Smooth muscle cell (in vitro differentiated cells): Measurements from ENCODE around the gene SLC6A6. TPM values are rescaled to one million over a fixed set of nuclear protein-coding genes. Genes with fewer than 3 reads are reported as not detected.

ENCODE experiments used
- DNase-seq: peaks from one replicate; lab custom pipeline; 2025; ENCODE audit not compliant: unreplicated experiment; lab: John Stamatoyannopoulos, UW
- H2AFZ ChIP-seq: fragments of 200-600 bp; sonication (generic); 2 replicates; pipeline ENCODE4 v1.6.0; 2016; ENCODE audit warnings: antibody characterized with exemption, low read depth, mild to moderate bottlenecking
- H3F3A ChIP-seq: fragments of 200-600 bp; sonication (generic); 2 replicates; pipeline ENCODE4 v1.6.0; 2017; ENCODE audit warnings: antibody characterized with exemption, low read depth
- H3K27ac ChIP-seq: fragments of 200-600 bp; sonication (generic); 2 replicates; pipeline ENCODE4 v1.5.1; 2016; ENCODE audit warnings: low read depth, mild to moderate bottlenecking
- H3K27me3 ChIP-seq: fragments of 200-600 bp; sonication (generic); 2 replicates; pipeline ENCODE4 v1.6.1; 2016; ENCODE audit warnings: low read depth, mild to moderate bottlenecking
- H3K36me3 ChIP-seq: fragments of 200-600 bp; sonication (generic); 2 replicates; pipeline ENCODE4 v1.5.1; 2016; ENCODE audit warnings: low read depth
- H3K4me1 ChIP-seq: fragments of 200-600 bp; sonication (generic); 2 replicates; pipeline ENCODE4 v1.5.1; 2016; ENCODE audit warnings: low read depth
- H3K4me2 ChIP-seq: fragments of 200-600 bp; sonication (generic); 2 replicates; pipeline ENCODE4 v1.6.0; 2016; ENCODE audit warnings: mild to moderate bottlenecking
- H3K4me3 ChIP-seq: fragments of 200-600 bp; sonication (generic); 2 replicates; pipeline ENCODE4 v1.5.1; 2016; ENCODE audit warnings: mild to moderate bottlenecking
- H3K79me2 ChIP-seq: fragments of 200-600 bp; sonication (generic); 2 replicates; pipeline ENCODE4 v1.6.0; 2016; ENCODE audit warnings: low read depth, mild to moderate bottlenecking
- H3K9ac ChIP-seq: fragments of 200-600 bp; sonication (generic); 2 replicates; pipeline ENCODE4 v1.6.0; 2016; ENCODE audit warnings: low read depth
- H3K9me3 ChIP-seq: fragments of 200-600 bp; sonication (generic); replicated peaks from 2 replicates; pipeline ENCODE4 v1.5.1; 2016; ENCODE audit warnings: low read depth
- H4K20me1 ChIP-seq: fragments of 200-600 bp; sonication (generic); 2 replicates; pipeline ENCODE4 v1.6.0; 2016; ENCODE audit warnings: low read depth
- CTCF ChIP-seq: fragments of 200-600 bp; sonication (generic); IDR thresholded peaks from 2 replicates; pipeline ENCODE4 v1.5.1; 2017; ENCODE audit warnings: borderline replicate concordance, mild to moderate bottlenecking, antibody characterized with exemption; ENCODE audit not compliant: insufficient read depth, poor library complexity, severe bottlenecking
- WGBS: methylation state at CpG from one replicate; pipeline ENCODE4 v1.1.7; 2016; ENCODE audit warnings: low lambda C conversion rate; 5-methylcytosine and 5-hydroxymethylcytosine counted together
- polyA plus RNA-seq: library from polyadenylated mRNA; unstranded; fragments of >200 nt; fragmentation: Nextera tagmentation; extraction: Ambion mirVana; gene quantifications from 2 replicates; pipeline ENCODE4 v1.2.1, GENCODE V29; 2016
- total RNA-seq: library from RNA; depleted of rRNA; stranded (reverse); fragments of >200 nt; gene quantifications from 2 replicates; pipeline ENCODE4 v1.2.3, GENCODE V29; 2014

Gene SLC6A6
- total and polyA plus RNA-seq, 2 experiments from 2014 or later: 9.4 to 11.7 TPM

DNA sequence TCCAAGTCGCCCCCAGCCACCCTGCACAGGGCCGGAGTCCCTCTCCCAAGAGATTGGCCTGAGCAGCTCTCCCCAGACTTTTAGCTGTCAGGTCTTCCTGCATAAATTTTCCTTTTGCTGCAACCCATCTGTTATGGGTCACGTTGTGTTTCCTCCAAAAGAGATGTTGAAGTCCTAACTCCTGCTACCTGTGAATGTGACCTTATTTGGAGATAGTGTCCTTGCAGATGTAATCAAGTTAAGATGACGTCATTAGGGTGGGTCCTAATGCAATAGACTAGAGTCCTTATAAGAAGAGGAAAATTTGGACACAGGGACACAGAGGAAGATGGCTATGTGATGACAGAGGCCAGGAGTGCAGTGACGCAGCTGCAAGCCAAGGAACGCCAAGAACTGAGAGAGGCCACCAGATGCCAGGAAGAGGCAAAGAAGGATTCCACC lies 13.2 kb upstream of the SLC6A6 start:
- no peak overlapping the region for H3K4me2 ChIP-seq
- H3K36me3 ChIP-seq: no peaks in the 10 kb centered on the region
- H3K27me3 ChIP-seq: no peaks in the 10 kb centered on the region
- no peak overlapping the region for H3K27ac ChIP-seq
- 88% methylated on average over 6 of the region's 6 CpGs for WGBS
- DNase-seq: no peak
- no peak for TF ChIP-seq CTCF
- H3K4me3 ChIP-seq: no peak overlapping the region
- no peaks in the 10 kb centered on the region for H4K20me1 ChIP-seq
- no peak overlapping the region for H3K9ac ChIP-seq
- no peak overlapping the region for H2AFZ ChIP-seq
- H3K4me1 ChIP-seq: no peaks in the 10 kb centered on the region
- H3F3A ChIP-seq: no peaks in the 10 kb centered on the region
- no peaks in the 10 kb centered on the region for H3K9me3 ChIP-seq
- no peaks in the 10 kb centered on the region for H3K79me2 ChIP-seq

GRCh38 chr3:14389716-14390115 lies 12.7 kb upstream of the SLC6A6 start:
- Histone ChIP-seq H3K4me1 (no peaks in the 10 kb centered on the region), H3K4me2 (no peak overlapping the region), H3F3A (no peaks in the 10 kb centered on the region), H3K4me3 (no peak overlapping the region), H2AFZ (no peak overlapping the region), H3K9me3 (no peaks in the 10 kb centered on the region), H3K27ac (no peak overlapping the region), H3K27me3 (no peaks in the 10 kb centered on the region), H4K20me1 (no peaks in the 10 kb centered on the region), H3K36me3 (no peaks in the 10 kb centered on the region), H3K79me2 (no peaks in the 10 kb centered on the region), H3K9ac (no peak overlapping the region)
- TF ChIP-seq CTCF: no peak
- 73% methylated on average over 5 of the region's 5 CpGs for WGBS
- no peak for DNase-seq

DNA sequence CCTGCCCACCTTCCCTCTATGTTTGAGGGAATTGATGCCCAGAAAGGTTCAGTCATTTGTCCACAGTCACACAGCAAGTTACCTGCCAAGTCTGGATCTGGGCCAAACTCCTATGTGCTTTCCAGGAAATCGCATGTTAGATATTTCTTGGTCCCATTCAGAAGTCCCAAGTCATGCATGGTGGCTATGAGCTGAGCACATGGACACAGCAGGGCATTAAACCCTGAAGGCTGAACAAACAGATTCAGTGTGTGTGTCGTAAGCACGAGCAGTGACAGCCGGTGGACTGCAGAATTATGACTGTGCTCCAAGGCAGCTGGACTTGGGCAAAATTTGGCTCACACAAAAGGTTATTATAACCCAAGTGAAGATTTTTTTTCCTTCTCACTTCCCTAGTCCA lies 11.4 kb upstream of the SLC6A6 start:
- Histone ChIP-seq H3K9me3 (no peaks in the 10 kb centered on the region), H3K27me3 (no peaks in the 10 kb centered on the region), H3K4me1 (no peaks in the 10 kb centered on the region), H4K20me1 (no peaks in the 10 kb centered on the region), H3K9ac (no peak overlapping the region), H3K27ac (no peak overlapping the region), H3K36me3 (no peaks in the 10 kb centered on the region), H2AFZ (no peak overlapping the region), H3K79me2 (no peaks in the 10 kb centered on the region), H3F3A (no peaks in the 10 kb centered on the region), H3K4me3 (no peak overlapping the region), H3K4me2 (no peak overlapping the region)
- no peak for DNase-seq
- TF ChIP-seq CTCF: no peak
- 37% methylated on average over 4 of the region's 4 CpGs for WGBS

DNA sequence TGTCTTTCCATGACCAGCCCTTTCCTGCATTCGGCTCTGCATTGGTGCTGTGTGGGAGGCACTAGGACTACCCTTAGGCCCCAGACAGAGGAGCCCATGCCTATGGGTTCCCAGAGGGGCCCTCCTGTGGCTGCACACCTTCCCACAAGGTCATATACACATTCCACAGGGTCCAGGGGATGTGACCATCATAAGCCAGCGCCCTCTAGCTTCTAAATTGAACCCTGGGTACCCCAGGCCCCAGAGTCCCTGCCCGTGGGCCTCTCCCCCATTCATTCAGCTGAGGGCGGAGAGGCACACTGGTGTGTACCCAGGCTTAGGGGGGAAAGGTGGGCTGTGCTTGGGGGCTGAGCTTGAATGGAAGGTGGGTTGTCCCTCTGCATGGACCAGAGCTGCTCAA lies 10.2 kb upstream of the SLC6A6 start:
- Histone ChIP-seq H3K36me3 (no peaks in the 10 kb centered on the region), H2AFZ (no peak overlapping the region), H3K27me3 (no peaks in the 10 kb centered on the region), H4K20me1 (no peaks in the 10 kb centered on the region), H3K27ac (no peak overlapping the region), H3K4me3 (no peak overlapping the region), H3F3A (no peaks in the 10 kb centered on the region), H3K9me3 (no peaks in the 10 kb centered on the region), H3K9ac (no peak overlapping the region), H3K4me1 (no peaks in the 10 kb centered on the region), H3K4me2 (no peak overlapping the region), H3K79me2 (no peaks in the 10 kb centered on the region)
- no peak for TF ChIP-seq CTCF
- WGBS: 87% methylated on average over 4 of the region's 4 CpGs
- DNase-seq: no peak
